Activated T-cell treated with anti-CD3 and anti-CD28 coated beads, Interleukin-2, amount 50 U/mL, for 4 hours (primary cell): ENCODE measurements around the gene GCN1. TPM values are rescaled to one million over a fixed set of nuclear protein-coding genes. Genes with fewer than 3 reads are reported as not detected.
"Not testable (repeated sequence)": the region's sequence is repeated elsewhere in the genome, so short reads cannot be mapped to it uniquely, and the experiment has no call there.

Experiments
- ATAC-seq, 2 donors: fragments of 200-7000 bp; cut with Tn5 transposase; one replicate each; pipeline ENCODE4 v1.10.0; 2021
- DNase-seq: peaks from one replicate; pipeline ENCODE4 v3.0.0-alpha.2; 2020
- H3K27me3 Mint-ChIP-seq: one replicate; pipeline ENCODE4 v1.8.0; 2021; ENCODE audit warnings: low read depth, mixed read lengths
- H3K36me3 Mint-ChIP-seq: one replicate; pipeline ENCODE4 v1.8.0; 2022; ENCODE audit warnings: mixed read lengths; ENCODE audit not compliant: insufficient read depth
- H3K4me1 Mint-ChIP-seq: one replicate; pipeline ENCODE4 v1.8.0; 2021; ENCODE audit warnings: low read depth, mixed read lengths
- H3K4me3 Mint-ChIP-seq: one replicate; pipeline ENCODE4 v1.8.0; 2021; ENCODE audit warnings: mild to moderate bottlenecking, moderate library complexity, mixed read lengths
- H3K9me3 Mint-ChIP-seq: one replicate; pipeline ENCODE4 v1.8.0; 2021; ENCODE audit warnings: mixed read lengths
- total RNA-seq, 3 donors: library from RNA; stranded (reverse); gene quantifications; one replicate each; pipeline ENCODE4 v1.2.1, GENCODE V29; 2021

GCN1 gene
- total RNA-seq, 3 donors from 2014 or later: 192 to 204 (median 200) TPM

DNA sequence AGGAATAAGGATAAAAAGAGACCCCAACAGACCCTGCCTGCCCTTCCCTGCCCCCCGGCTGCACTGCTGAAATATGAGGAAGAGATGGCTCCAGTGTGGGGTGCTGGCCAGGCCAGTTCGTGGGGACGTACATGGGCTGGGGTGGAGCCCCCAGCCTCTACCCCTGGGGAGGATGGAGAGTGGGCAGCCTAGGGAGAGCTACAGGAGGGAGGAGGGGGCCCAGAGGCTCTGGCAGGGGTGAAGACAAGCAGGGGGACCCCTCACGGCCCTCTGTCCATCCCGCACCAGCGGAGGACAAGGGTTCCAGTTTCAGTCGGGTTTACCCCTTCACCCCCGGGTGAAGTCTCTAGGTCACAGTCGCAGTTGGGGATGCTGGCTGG, 17.4 kb upstream of the GCN1 start:
- Mint-ChIP-seq H3K4me3 (no peak overlapping the region), H3K36me3 (peaks cover 26% of the 10 kb centered on the region), H3K4me1 (no peaks in the 10 kb centered on the region), H3K27me3 (no peaks in the 10 kb centered on the region), H3K9me3 (no peaks in the 10 kb centered on the region)
- ATAC-seq: no peak
- DNase-seq: no peak

- Mint-ChIP-seq H3K4me1 (no peaks in the 10 kb centered on the region), H3K36me3 (peaks cover 28% of the 10 kb centered on the region), H3K4me3 (no peak overlapping the region), H3K27me3 (no peaks in the 10 kb centered on the region), H3K9me3 (no peaks in the 10 kb centered on the region)
- ATAC-seq: no peak
- DNase-seq: no peak
Observed at GRCh38 chr12:120211243-120211903, 16.9 kb upstream of the GCN1 start.

DNA sequence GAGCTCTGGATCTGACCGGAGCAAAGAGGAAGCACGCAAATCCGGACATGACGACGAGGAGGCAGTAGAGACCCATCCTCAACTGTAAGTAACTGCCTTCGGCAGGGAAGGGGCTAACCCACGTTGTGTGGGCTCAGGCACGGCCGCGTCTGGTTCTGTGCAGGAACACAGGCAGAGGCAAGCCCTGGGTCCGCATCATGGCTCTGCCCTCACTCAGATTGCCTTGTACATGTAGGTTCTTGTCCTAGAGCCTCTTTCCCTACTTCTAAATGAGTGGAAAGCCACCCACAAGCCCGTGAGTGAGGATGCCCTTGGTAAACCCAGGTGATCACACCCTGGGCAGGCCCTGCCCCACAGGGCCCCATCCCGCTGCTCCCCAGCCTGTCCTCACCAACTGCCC, 15.3 kb upstream of the GCN1 start:
- H3K9me3 Mint-ChIP-seq: no peaks in the 10 kb centered on the region
- DNase-seq: no peak
- peaks cover 22% of the 10 kb centered on the region for H3K36me3 Mint-ChIP-seq
- H3K4me3 Mint-ChIP-seq: no peak overlapping the region
- no peak for ATAC-seq
- H3K4me1 Mint-ChIP-seq: no peaks in the 10 kb centered on the region
- no peaks in the 10 kb centered on the region for H3K27me3 Mint-ChIP-seq

DNA sequence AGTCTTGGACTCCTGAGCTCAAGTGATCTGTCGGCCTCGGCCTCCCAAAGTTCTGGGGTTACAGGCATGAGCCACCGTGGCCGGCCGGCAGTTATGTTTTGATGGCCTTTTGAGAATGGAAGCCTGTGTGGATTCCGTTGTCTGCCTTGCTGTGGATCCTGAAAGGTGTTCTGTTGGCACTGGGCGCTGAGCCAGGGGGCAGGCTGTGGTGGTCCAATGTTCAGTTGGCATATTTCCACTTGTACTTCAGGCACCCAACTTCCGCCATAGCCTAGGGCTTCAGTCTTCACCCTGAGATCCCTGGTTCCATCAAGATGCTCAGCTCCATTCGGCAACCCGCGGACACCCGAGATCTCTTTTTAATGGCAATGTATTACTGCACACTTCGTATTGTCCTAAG, 12.7 kb upstream of the GCN1 start:
- Mint-ChIP-seq H3K27me3 (no peaks in the 10 kb centered on the region), H3K9me3 (no peaks in the 10 kb centered on the region), H3K4me3 (no peak overlapping the region), H3K4me1 (peaks cover 2% of the 10 kb centered on the region), H3K36me3 (peaks cover 11% of the 10 kb centered on the region)
- ATAC-seq (no peak), DNase-seq (no peak)

DNA sequence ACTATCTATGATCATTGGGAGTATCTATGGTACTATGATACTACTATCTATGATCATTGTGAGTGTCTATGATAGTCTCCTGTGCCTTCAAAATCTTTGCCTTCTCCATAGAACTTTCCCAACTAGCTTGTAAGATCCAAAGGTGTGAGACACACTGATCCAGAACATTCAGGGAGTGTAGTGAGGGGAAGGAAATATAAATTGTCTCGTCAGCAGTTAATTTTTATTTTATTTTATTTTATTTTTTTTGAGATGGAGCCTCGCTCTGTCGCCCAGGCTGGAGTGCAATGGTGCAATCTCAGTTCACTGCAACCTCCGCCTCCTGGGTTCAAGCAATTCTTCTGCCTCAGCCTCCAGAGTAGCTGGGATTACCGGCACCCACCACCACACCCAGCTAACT, 12.3 kb upstream of the GCN1 start:
- not testable (repeated sequence) for DNase-seq, H3K9me3 Mint-ChIP-seq, H3K4me1 Mint-ChIP-seq, H3K36me3 Mint-ChIP-seq, H3K27me3 Mint-ChIP-seq, ATAC-seq, H3K4me3 Mint-ChIP-seq

DNA sequence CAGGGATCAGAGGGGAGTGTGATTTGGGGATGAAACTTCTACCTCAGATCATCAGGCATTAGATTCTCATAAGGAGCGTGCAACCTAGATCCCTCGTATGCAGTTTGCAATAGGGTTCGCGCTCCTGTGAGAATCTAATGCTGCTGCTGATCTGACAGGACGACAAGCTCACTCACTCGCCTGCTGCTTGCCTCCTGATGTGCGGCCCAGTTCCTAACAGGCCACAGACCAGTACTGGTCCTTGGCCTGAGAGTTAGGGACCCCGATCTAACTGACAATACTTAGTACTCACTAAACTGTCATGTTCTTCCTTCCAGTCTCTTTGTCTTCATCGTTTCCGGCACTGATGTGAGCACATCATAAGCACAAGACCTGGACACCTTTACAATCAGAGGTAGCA, 11.7 kb upstream of the GCN1 start:
- no peak for ATAC-seq
- no peak for DNase-seq
- no peaks in the 10 kb centered on the region for H3K27me3 Mint-ChIP-seq
- peaks cover 4% of the 10 kb centered on the region for H3K36me3 Mint-ChIP-seq
- peaks cover 5% of the 10 kb centered on the region for H3K4me1 Mint-ChIP-seq
- no peak overlapping the region for H3K4me3 Mint-ChIP-seq
- H3K9me3 Mint-ChIP-seq: no peaks in the 10 kb centered on the region

- no peak for DNase-seq
- Mint-ChIP-seq H3K36me3 (peaks cover 20% of the 10 kb centered on the region), H3K4me1 (peaks cover 13% of the 10 kb centered on the region), H3K4me3 (no peak overlapping the region), H3K27me3 (no peaks in the 10 kb centered on the region), H3K9me3 (no peaks in the 10 kb centered on the region)
- ATAC-seq: no peak
Observed at GRCh38 chr12:120204171-120204570, 9.7 kb upstream of the GCN1 start.

DNA sequence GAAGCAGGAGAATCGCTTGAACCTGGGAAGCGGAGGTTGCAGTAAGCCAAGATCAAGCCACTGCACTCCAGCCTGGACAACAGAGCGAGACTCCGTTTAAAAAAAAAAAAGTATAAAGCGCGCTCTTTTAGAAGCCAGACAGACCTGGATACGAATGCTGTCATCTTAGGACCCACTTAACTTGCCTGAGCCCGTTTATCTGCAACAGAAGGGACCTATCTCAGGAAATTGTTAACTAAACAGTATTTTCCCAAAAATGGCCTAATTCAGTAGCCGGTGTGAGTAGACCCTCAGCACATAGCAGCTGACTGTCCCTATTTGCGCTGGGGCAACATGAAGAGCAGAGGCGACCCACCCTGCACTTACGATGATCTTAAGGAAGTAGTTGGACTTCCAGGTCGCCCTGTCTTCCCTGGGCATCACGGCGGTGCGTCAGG, 5.9 kb upstream of the GCN1 start:
- Mint-ChIP-seq H3K27me3 (no peaks in the 10 kb centered on the region), H3K4me3 (peak overlapping the region; percentile 99), H3K9me3 (no peaks in the 10 kb centered on the region), H3K4me1 (peaks cover 36% of the 10 kb centered on the region), H3K36me3 (peaks cover 43% of the 10 kb centered on the region)
- DNase-seq (no peak), ATAC-seq (no peak)

DNA sequence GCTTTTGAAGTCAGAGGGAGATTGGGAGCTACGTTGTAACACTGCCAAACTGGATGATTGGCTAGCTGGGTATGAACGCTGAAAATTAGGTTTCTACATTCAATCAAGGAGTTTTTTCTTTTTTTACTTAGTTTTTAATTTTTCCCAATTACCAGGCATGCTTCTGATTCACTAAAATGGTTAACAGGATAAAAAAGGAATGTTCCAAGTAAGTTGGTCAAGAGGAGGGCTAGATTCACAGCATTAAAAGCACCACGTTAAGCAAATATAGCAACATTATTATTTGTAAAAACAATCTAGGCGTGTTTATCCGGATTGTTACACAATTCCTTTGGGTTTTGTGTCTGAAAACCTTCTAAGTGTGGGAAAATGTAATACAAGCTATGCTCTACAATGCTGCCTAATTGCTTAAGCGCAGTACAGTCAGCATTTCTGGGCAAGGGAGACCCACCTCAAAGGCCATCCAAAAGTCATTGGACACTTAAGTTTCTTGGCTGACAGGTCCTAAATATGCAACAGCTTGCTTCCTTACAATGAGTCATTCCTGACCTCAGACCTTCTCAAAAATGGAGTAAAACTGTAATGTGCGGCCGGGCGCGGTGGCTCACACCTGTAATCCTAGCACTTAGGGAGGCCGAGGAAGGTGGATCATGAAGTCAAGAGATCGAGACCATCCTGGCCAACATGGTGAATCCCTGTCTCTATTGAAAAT, 5.2 kb upstream of the GCN1 start:
- H3K4me3 Mint-ChIP-seq: peak overlapping the region; percentile 99
- peaks cover 47% of the 10 kb centered on the region for H3K36me3 Mint-ChIP-seq
- no peaks in the 10 kb centered on the region for H3K9me3 Mint-ChIP-seq
- no peaks in the 10 kb centered on the region for H3K27me3 Mint-ChIP-seq
- peaks cover 40% of the 10 kb centered on the region for H3K4me1 Mint-ChIP-seq
- DNase-seq (peak; percentile 30), ATAC-seq (no peak)

DNA sequence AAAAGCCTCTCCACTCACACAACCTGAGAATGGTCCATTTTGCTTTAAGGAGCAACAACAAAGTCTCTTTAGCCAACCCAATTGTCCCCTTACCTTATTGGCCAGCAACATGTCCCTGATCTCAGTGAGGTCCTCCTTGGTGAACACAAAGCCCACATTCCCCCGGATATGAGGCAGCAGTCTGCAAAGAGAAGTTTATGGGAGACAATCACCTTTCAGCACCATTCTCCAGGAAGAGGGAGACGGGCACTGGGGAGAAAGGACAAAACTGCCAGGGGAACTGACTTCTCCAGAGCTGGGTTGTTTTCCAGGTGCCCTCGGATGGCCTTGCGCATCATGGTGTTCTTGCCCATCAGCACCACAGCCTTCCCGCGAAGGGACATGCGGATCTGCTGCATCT, 4.5 kb upstream of the GCN1 start:
- ATAC-seq (no peak), DNase-seq (no peak)
- peaks cover 41% of the 10 kb centered on the region for H3K4me1 Mint-ChIP-seq
- peaks cover 47% of the 10 kb centered on the region for H3K36me3 Mint-ChIP-seq
- peak overlapping the region; percentile 99 for H3K4me3 Mint-ChIP-seq
- H3K27me3 Mint-ChIP-seq: no peaks in the 10 kb centered on the region
- no peaks in the 10 kb centered on the region for H3K9me3 Mint-ChIP-seq

- no peak for ATAC-seq
- Mint-ChIP-seq H3K4me1 (peaks cover 46% of the 10 kb centered on the region), H3K27me3 (no peaks in the 10 kb centered on the region)
Observed at GRCh38 chr12:120197542-120197887, 3.0 kb upstream of the GCN1 start.

DNA sequence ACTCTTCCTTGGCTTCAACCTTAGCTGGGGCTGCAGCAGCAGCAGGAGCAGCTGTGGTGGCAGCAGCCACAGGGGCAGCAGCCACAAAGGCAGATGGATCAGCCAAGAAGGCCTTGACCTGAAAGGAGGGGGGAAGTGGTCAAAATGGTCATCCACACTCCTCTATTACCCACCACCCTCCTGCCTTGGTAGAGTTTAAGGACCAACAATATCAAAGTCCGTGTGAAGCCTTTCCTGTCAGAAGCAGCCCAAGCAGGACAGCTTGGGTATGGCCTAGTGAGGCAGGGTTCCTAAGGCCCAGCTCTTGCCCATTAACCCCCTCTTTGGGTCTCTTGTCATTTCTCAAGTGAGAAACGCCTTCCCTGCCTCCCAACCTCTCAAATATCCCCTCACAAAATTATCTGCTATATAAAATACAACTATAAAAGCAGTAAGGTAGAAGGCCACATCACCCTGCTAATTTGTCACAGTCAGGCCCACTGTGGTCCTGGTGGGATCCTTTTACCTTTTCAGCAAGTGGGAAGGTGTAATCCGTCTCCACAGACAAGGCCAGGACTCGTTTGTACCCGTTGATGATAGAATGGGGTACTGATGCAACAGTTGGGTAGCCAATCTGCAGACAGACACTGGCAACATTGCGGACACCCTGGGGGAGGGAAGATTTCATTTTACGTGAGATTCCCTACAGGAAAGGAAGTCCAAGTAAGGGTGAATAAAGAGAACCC, 2.5 kb upstream of the GCN1 start:
- Mint-ChIP-seq H3K36me3 (peaks cover 52% of the 10 kb centered on the region), H3K4me1 (peaks cover 46% of the 10 kb centered on the region), H3K4me3 (peak overlapping the region; percentile 99)
- not testable (repeated sequence) for ATAC-seq, H3K9me3 Mint-ChIP-seq, DNase-seq, H3K27me3 Mint-ChIP-seq

More at GRCh38 chr12:120197542-120197887, 3.0 kb upstream of the GCN1 start:
- H3K36me3 Mint-ChIP-seq: peaks cover 52% of the 10 kb centered on the region
- no peaks in the 10 kb centered on the region for H3K9me3 Mint-ChIP-seq
- no peak for DNase-seq
- H3K4me3 Mint-ChIP-seq: peak overlapping the region; percentile 99

GRCh38 chr12:120196363-120196762, 1.8 kb upstream of the GCN1 start:
- peak overlapping the region; percentile 94 for H3K4me3 Mint-ChIP-seq
- no peaks in the 10 kb centered on the region for H3K9me3 Mint-ChIP-seq
- no peak for DNase-seq
- no peak for ATAC-seq
- H3K36me3 Mint-ChIP-seq: peaks cover 54% of the 10 kb centered on the region
- H3K4me1 Mint-ChIP-seq: peaks cover 50% of the 10 kb centered on the region
- no peaks in the 10 kb centered on the region for H3K27me3 Mint-ChIP-seq

- peak; percentile 15 to 16 for ATAC-seq
Observed at GRCh38 chr12:120194226-120194533, 335 bp downstream of the GCN1 start.

GRCh38 chr12:120193286-120193685, 1.2 kb downstream of the GCN1 start:
- Mint-ChIP-seq H3K4me3 (peak overlapping the region; percentile 94), H3K36me3 (peaks cover 33% of the 10 kb centered on the region), H3K4me1 (peaks cover 39% of the 10 kb centered on the region)
- not testable (repeated sequence) for ATAC-seq, DNase-seq, H3K27me3 Mint-ChIP-seq, H3K9me3 Mint-ChIP-seq

More at GRCh38 chr12:120194226-120194533, 335 bp downstream of the GCN1 start:
- Mint-ChIP-seq H3K9me3 (no peaks in the 10 kb centered on the region), H3K36me3 (peaks cover 40% of the 10 kb centered on the region), H3K27me3 (no peaks in the 10 kb centered on the region), H3K4me3 (peak overlapping the region; percentile 94), H3K4me1 (peaks cover 46% of the 10 kb centered on the region)
- DNase-seq: no peak
